Omental fat pad (tissue), 4 donors: ENCODE data around the gene ACSS1. TPM values are rescaled to one million over a fixed set of nuclear protein-coding genes. Genes with fewer than 3 reads are reported as not detected.

ENCODE experiments used
- ATAC-seq: fragments of 150-250 bp; one replicate; pipeline ENCODE4 v1.9.1; 2016; ENCODE audit warnings: mild to moderate bottlenecking, moderate library complexity; ENCODE audit not compliant: low FRiP score
- DNase-seq: peaks from one replicate; pipeline ENCODE4 v3.0.0-alpha.2; 2019; ENCODE audit warnings: low spot score
- total RNA-seq, 4 donors: library from RNA; depleted of rRNA; stranded (reverse); fragments of >200 nt; gene quantifications; one replicate each; pipeline ENCODE4 v1.1.0, GENCODE V29; 2016
- TF ChIP-seq, protein P1 (sequence below), 3 donors: fragments of 450-650 bp; IDR thresholded peaks; one replicate each; pipeline ENCODE4 v1.5.1; 2016 to 2017; ENCODE audit warnings: antibody characterized with exemption in 3 of 3, mild to moderate bottlenecking in 3 of 3, moderate library complexity in 2 of 3

Gene ACSS1
- total RNA-seq, 4 donors from 2014 or later = 15.9 to 45.4 (median 19.0) TPM

GRCh38 chr20:25065072-25065624 is 7.2 kb upstream of the ACSS1 start:
- DNase-seq (no peak), ATAC-seq (no peak)
- TF ChIP-seq, protein P1, sequence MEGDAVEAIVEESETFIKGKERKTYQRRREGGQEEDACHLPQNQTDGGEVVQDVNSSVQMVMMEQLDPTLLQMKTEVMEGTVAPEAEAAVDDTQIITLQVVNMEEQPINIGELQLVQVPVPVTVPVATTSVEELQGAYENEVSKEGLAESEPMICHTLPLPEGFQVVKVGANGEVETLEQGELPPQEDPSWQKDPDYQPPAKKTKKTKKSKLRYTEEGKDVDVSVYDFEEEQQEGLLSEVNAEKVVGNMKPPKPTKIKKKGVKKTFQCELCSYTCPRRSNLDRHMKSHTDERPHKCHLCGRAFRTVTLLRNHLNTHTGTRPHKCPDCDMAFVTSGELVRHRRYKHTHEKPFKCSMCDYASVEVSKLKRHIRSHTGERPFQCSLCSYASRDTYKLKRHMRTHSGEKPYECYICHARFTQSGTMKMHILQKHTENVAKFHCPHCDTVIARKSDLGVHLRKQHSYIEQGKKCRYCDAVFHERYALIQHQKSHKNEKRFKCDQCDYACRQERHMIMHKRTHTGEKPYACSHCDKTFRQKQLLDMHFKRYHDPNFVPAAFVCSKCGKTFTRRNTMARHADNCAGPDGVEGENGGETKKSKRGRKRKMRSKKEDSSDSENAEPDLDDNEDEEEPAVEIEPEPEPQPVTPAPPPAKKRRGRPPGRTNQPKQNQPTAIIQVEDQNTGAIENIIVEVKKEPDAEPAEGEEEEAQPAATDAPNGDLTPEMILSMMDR (IDR thresholded peaks at IDR 0.05) = no peak

- TF ChIP-seq, protein P1 (IDR thresholded peaks at IDR 0.05) = no peak
- DNase-seq (no peak), ATAC-seq (no peak)
Observed at GRCh38 chr20:25064561-25065071, 6.7 kb upstream of the ACSS1 start.

GRCh38 chr20:25063981-25064380 is 6.0 kb upstream of the ACSS1 start:
- no peak for ATAC-seq
- DNase-seq = no peak
- TF ChIP-seq, protein P1 (IDR thresholded peaks at IDR 0.05) = no peak

GRCh38 chr20:25063546-25063945 is 5.6 kb upstream of the ACSS1 start:
- DNase-seq = no peak
- no peak for ATAC-seq

GRCh38 chr20:25062841-25063240 is 4.9 kb upstream of the ACSS1 start:
- DNase-seq (no peak), ATAC-seq (no peak)
- TF ChIP-seq, protein P1 (IDR thresholded peaks at IDR 0.05) = no peak

More at GRCh38 chr20:25063546-25063945, 5.6 kb upstream of the ACSS1 start:
- TF ChIP-seq, protein P1 (IDR thresholded peaks at IDR 0.05) = no peak

- ATAC-seq (no peak), DNase-seq (no peak)
- TF ChIP-seq, protein P1 (IDR thresholded peaks at IDR 0.05) = no peak
Observed at GRCh38 chr20:25061821-25062530, 4.0 kb upstream of the ACSS1 start.
